ENCODE results near the gene TNS3.

Gene TNS3

GRCh38 chr7:47568547-47568946 lies 13.4 kb downstream of the TNS3 start:
- H3K4me2 ChIP-seq (ENCODE audit: low read depth, low read length), result no peak overlapping the region
- H2AFZ ChIP-seq (ENCODE audit: low read length), result no peak overlapping the region
- no peaks in the 10 kb centered on the region for H4K20me1 ChIP-seq (ENCODE audit: insufficient read depth, low read length)
- no peak overlapping the region for H3K9ac ChIP-seq (ENCODE audit: low read length)
- H3K4me3 ChIP-seq (ENCODE audit: low read length), result no peak overlapping the region
- H3F3A ChIP-seq (ENCODE audit: insufficient read depth, low read length), result peaks cover 12% of the 10 kb centered on the region
- H3K9me3 ChIP-seq (replicated peaks; ENCODE audit: insufficient read depth, low read length), result no peaks in the 10 kb centered on the region
- H3K36me3 ChIP-seq (replicated peaks; ENCODE audit: insufficient read depth, low read length), result no peaks in the 10 kb centered on the region
- no peaks in the 10 kb centered on the region for H3K27me3 ChIP-seq (replicated peaks; ENCODE audit: insufficient read depth, low read length)
- H3K4me1 ChIP-seq (ENCODE audit: low read length), result peaks cover 18% of the 10 kb centered on the region
- H3K9me2 ChIP-seq (replicated peaks; ENCODE audit: insufficient read depth, low read length), result no peaks in the 10 kb centered on the region
- H3K27ac ChIP-seq (ENCODE audit: low read length), result no peak overlapping the region
- no peak for DNase-seq
- peaks cover 75% of the 10 kb centered on the region for H3K79me2 ChIP-seq (ENCODE audit: low read length)
- TF ChIP-seq EZH2 (optimal IDR thresholded peaks at IDR 0.05; ENCODE audit: low read depth, low read length), result no peak
- no peak for TF ChIP-seq EZH2phosphoT487 (IDR thresholded peaks at IDR 0.05; ENCODE audit: low read length)
- TF ChIP-seq CTCF (IDR thresholded peaks at IDR 0.05; ENCODE audit: low read length), result no peak

- Histone ChIP-seq H3K4me2 (ENCODE audit: low read depth, low read length) (no peak overlapping the region), H3K27ac (ENCODE audit: low read length) (no peak overlapping the region), H3K9me3 (replicated peaks; ENCODE audit: insufficient read depth, low read length) (no peaks in the 10 kb centered on the region), H3K9ac (ENCODE audit: low read length) (no peak overlapping the region), H3K4me1 (ENCODE audit: low read length) (peaks cover 16% of the 10 kb centered on the region), H3K79me2 (ENCODE audit: low read length) (peaks cover 75% of the 10 kb centered on the region), H3K4me3 (ENCODE audit: low read length) (no peak overlapping the region), H3F3A (ENCODE audit: insufficient read depth, low read length) (peaks cover 12% of the 10 kb centered on the region), H3K9me2 (replicated peaks; ENCODE audit: insufficient read depth, low read length) (no peaks in the 10 kb centered on the region), H4K20me1 (ENCODE audit: insufficient read depth, low read length) (no peaks in the 10 kb centered on the region), H2AFZ (ENCODE audit: low read length) (no peak overlapping the region), H3K27me3 (replicated peaks; ENCODE audit: insufficient read depth, low read length) (no peaks in the 10 kb centered on the region), H3K36me3 (replicated peaks; ENCODE audit: insufficient read depth, low read length) (no peaks in the 10 kb centered on the region)
- no peak for DNase-seq
- TF ChIP-seq EZH2phosphoT487 (IDR thresholded peaks at IDR 0.05; ENCODE audit: low read length) (no peak), CTCF (IDR thresholded peaks at IDR 0.05; ENCODE audit: low read length) (no peak), EZH2 (optimal IDR thresholded peaks at IDR 0.05; ENCODE audit: low read depth, low read length) (no peak)
Observed at GRCh38 chr7:47568056-47568455, 13.9 kb downstream of the TNS3 start.

GRCh38 chr7:47565640-47566250 lies 16.2 kb downstream of the TNS3 start:
- Histone ChIP-seq H3K9me2 (replicated peaks; ENCODE audit: insufficient read depth, low read length) (no peaks in the 10 kb centered on the region), H2AFZ (ENCODE audit: low read length) (no peak overlapping the region), H3K4me1 (ENCODE audit: low read length) (peaks cover under 1% of the 10 kb centered on the region), H3K9ac (ENCODE audit: low read length) (no peak overlapping the region), H4K20me1 (ENCODE audit: insufficient read depth, low read length) (no peaks in the 10 kb centered on the region), H3K9me3 (replicated peaks; ENCODE audit: insufficient read depth, low read length) (no peaks in the 10 kb centered on the region), H3K4me2 (ENCODE audit: low read depth, low read length) (no peak overlapping the region), H3F3A (ENCODE audit: insufficient read depth, low read length) (peaks cover under 1% of the 10 kb centered on the region), H3K36me3 (replicated peaks; ENCODE audit: insufficient read depth, low read length) (no peaks in the 10 kb centered on the region), H3K27me3 (replicated peaks; ENCODE audit: insufficient read depth, low read length) (no peaks in the 10 kb centered on the region), H3K27ac (ENCODE audit: low read length) (no peak overlapping the region), H3K4me3 (ENCODE audit: low read length) (no peak overlapping the region), H3K79me2 (ENCODE audit: low read length) (peaks cover 63% of the 10 kb centered on the region)
- DNase-seq, result no peak
- TF ChIP-seq EZH2phosphoT487 (IDR thresholded peaks at IDR 0.05; ENCODE audit: low read length), result no peak
- TF ChIP-seq CTCF (IDR thresholded peaks at IDR 0.05; ENCODE audit: low read length), result no peak
- no peak for TF ChIP-seq EZH2 (optimal IDR thresholded peaks at IDR 0.05; ENCODE audit: low read depth, low read length)
